ENCODE data around the gene GPM6B. TPM values are rescaled to one million over a fixed set of nuclear protein-coding genes. Genes with fewer than 3 reads are reported as not detected.

GPM6B gene
- total RNA-seq, 1 experiment from 2014 or later: 99.8 TPM

DNA sequence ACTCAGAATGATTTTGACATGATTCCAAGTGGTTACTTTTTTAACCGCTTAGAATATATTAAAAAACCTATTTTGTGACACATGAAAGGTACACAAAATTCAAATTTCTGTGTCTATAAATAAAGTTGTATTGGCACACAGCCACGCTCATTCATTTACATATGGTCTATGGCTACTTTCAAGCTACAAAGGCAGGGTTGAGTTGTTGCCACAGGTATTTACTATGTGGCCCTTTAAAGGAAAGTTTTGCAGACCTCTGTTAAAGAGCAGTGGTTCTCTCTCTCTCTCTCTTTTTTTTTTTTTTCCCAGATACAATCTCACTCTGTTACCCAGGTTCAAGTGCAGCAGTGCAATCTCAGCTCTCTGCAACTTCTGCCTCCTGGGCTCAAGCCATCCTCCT is 23.0 kb downstream of the GPM6B start (continued):
- TF ChIP-seq, protein P1, sequence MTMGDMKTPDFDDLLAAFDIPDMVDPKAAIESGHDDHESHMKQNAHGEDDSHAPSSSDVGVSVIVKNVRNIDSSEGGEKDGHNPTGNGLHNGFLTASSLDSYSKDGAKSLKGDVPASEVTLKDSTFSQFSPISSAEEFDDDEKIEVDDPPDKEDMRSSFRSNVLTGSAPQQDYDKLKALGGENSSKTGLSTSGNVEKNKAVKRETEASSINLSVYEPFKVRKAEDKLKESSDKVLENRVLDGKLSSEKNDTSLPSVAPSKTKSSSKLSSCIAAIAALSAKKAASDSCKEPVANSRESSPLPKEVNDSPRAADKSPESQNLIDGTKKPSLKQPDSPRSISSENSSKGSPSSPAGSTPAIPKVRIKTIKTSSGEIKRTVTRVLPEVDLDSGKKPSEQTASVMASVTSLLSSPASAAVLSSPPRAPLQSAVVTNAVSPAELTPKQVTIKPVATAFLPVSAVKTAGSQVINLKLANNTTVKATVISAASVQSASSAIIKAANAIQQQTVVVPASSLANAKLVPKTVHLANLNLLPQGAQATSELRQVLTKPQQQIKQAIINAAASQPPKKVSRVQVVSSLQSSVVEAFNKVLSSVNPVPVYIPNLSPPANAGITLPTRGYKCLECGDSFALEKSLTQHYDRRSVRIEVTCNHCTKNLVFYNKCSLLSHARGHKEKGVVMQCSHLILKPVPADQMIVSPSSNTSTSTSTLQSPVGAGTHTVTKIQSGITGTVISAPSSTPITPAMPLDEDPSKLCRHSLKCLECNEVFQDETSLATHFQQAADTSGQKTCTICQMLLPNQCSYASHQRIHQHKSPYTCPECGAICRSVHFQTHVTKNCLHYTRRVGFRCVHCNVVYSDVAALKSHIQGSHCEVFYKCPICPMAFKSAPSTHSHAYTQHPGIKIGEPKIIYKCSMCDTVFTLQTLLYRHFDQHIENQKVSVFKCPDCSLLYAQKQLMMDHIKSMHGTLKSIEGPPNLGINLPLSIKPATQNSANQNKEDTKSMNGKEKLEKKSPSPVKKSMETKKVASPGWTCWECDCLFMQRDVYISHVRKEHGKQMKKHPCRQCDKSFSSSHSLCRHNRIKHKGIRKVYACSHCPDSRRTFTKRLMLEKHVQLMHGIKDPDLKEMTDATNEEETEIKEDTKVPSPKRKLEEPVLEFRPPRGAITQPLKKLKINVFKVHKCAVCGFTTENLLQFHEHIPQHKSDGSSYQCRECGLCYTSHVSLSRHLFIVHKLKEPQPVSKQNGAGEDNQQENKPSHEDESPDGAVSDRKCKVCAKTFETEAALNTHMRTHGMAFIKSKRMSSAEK (CRISPR knock-in tag; IDR thresholded peaks at IDR 0.05; ENCODE audit: borderline replicate concordance): no peak
- TF ChIP-seq GABPB1 (CRISPR knock-in tag; IDR thresholded peaks at IDR 0.05) (no peak), JAZF1 (CRISPR knock-in tag; IDR thresholded peaks at IDR 0.05) (no peak), ZNF423 (CRISPR knock-in tag; IDR thresholded peaks at IDR 0.05) (no peak), ZNF138 (CRISPR knock-in tag; conservative IDR thresholded peaks at IDR 0.05) (no peak)

DNA sequence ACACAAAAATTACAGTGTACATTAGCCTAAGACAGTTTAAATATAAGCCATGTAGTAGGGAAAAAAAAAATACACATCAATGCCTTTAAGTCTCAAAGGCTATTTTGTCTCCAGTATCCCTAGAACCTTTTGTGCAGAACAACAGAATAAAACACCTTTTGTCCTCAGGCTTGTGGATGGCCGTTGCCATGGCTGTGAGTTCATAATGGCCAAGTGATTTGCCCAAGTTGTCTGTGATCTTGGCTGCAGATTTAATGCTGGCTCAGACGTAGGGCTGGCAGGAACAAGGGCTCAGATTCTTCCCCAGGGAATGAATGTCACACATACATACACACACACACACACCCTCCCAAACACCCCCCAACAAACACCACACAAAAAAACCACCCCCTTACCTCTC is 25.3 kb downstream of the GPM6B start:
- Mint-ChIP-seq H3K27me3 (ENCODE audit: low read depth) (no peaks in the 10 kb centered on the region), H3K4me1 (peaks cover 29% of the 10 kb centered on the region), H3K36me3 (no peaks in the 10 kb centered on the region), H3K4me3 (no peak overlapping the region), H3K9me3 (no peaks in the 10 kb centered on the region), H3K27ac (no peak overlapping the region)
- ChIA-PET POLR2A (no interaction called here), CTCF (no interaction called here)
- DNase-seq (ENCODE audit: low spot score) (no peak), ATAC-seq (no peak)
- no peak for TF ChIP-seq JUN (CRISPR knock-in tag; IDR thresholded peaks at IDR 0.05)

DNA sequence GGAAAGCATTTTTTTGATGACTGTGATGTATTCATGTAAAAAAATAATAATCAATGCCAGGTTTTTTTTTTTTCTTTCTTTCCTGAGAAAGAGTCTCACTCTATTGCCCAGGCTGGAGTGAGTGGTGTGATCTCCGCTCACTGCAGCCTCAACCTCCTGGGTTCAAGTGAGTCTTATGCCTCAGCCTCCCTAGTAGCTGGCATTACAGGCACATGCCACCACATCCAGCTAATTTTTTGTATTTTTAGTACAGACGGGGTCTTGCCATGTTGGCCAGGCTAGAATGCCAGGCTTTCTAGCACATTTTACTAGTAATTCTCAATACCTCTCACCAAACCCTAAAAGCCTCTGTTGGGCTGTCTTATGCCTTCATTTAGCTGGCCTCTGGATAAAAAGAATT is 25.7 kb downstream of the GPM6B start:
- H3K27ac Mint-ChIP-seq: no peak overlapping the region
- ATAC-seq: no peak

DNA sequence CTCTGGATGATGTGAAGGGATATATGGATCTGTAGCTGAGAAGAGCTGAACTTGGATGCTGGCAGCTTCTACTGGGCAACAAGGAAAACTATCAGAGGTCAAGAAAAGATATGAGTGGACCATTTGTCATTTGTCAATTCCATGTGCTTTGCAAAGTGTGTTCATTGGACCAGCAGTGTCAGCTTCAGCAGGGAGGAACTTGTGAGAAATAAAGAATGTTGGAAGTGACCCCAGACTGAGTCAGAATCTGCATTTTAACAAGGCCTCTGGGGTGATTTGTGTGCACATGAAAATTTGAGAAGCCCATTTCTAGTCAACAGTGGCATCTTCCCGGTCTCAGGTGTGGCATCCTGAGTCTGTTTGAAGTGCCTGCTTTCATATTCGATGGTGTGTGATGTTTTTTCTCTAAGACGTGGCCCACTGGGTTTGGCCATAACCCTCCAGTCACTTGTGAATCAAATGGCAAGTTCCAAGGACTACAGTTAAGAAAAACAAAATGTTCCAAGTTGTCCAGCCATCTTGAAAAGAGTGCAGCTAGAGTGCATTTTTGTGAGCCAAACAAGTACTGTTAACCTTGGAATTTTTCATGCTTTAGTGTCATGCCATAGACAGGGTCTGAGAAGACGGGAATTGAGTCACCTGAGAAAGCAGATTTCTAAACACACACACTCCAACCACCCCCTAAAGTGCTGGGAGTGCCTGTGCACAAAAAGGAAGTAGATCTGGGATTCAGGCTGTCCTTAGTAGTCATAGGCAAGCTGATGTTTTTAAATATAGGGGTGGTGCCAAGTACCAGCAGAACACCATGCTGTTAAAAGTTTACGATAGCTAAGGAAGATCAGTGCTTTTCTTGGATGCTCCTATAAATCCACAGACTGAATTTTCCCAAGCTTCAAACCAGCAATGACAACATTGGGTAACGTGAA is 26.4 kb downstream of the GPM6B start:
- H3K27ac Mint-ChIP-seq: no peak overlapping the region

More for the DNA sequence above, 25.7 kb downstream of the GPM6B start:
- no peak for TF ChIP-seq MYBL2 (CRISPR knock-in tag; IDR thresholded peaks at IDR 0.05)
- TF ChIP-seq, protein P2, sequence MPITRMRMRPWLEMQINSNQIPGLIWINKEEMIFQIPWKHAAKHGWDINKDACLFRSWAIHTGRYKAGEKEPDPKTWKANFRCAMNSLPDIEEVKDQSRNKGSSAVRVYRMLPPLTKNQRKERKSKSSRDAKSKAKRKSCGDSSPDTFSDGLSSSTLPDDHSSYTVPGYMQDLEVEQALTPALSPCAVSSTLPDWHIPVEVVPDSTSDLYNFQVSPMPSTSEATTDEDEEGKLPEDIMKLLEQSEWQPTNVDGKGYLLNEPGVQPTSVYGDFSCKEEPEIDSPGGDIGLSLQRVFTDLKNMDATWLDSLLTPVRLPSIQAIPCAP (CRISPR knock-in tag; IDR thresholded peaks at IDR 0.05): no peak
- no peak for TF ChIP-seq SP1 (CRISPR knock-in tag; conservative IDR thresholded peaks at IDR 0.05)
- TF ChIP-seq, protein P3, sequence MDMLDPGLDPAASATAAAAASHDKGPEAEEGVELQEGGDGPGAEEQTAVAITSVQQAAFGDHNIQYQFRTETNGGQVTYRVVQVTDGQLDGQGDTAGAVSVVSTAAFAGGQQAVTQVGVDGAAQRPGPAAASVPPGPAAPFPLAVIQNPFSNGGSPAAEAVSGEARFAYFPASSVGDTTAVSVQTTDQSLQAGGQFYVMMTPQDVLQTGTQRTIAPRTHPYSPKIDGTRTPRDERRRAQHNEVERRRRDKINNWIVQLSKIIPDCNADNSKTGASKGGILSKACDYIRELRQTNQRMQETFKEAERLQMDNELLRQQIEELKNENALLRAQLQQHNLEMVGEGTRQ (CRISPR knock-in tag; IDR thresholded peaks at IDR 0.05): no peak
- no peak for TF ChIP-seq NR3C1 (CRISPR knock-in tag; conservative IDR thresholded peaks at IDR 0.05; ENCODE audit: low read depth)
- TF ChIP-seq NFE2L1 (CRISPR knock-in tag; IDR thresholded peaks at IDR 0.05): no peak
- peak; percentile 62; the same call in 1 of the 2 replicates for TF ChIP-seq ZNF121 (CRISPR knock-in tag; IDR thresholded peaks at IDR 0.05)
- TF ChIP-seq, protein P4, sequence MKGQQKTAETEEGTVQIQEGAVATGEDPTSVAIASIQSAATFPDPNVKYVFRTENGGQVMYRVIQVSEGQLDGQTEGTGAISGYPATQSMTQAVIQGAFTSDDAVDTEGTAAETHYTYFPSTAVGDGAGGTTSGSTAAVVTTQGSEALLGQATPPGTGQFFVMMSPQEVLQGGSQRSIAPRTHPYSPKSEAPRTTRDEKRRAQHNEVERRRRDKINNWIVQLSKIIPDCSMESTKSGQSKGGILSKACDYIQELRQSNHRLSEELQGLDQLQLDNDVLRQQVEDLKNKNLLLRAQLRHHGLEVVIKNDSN (CRISPR knock-in tag; IDR thresholded peaks at IDR 0.05): no peak
- Mint-ChIP-seq H3K9me3 (no peaks in the 10 kb centered on the region), H3K4me3 (no peak overlapping the region), H3K4me1 (peaks cover 31% of the 10 kb centered on the region), H3K36me3 (no peaks in the 10 kb centered on the region), H3K27me3 (ENCODE audit: low read depth) (no peaks in the 10 kb centered on the region)
- POLR2A ChIA-PET: no interaction called here
- CTCF ChIA-PET: no interaction called here
- DNase-seq (ENCODE audit: low spot score): no peak

More for the DNA sequence above, 26.4 kb downstream of the GPM6B start:
- Mint-ChIP-seq H3K9me3 (no peaks in the 10 kb centered on the region), H3K4me1 (peaks cover 31% of the 10 kb centered on the region), H3K36me3 (no peaks in the 10 kb centered on the region), H3K27me3 (ENCODE audit: low read depth) (no peaks in the 10 kb centered on the region), H3K4me3 (no peak overlapping the region)
- no peak for TF ChIP-seq FOXK1 (CRISPR knock-in tag; IDR thresholded peaks at IDR 0.05)
- no peak for TF ChIP-seq ATF1 (CRISPR knock-in tag; IDR thresholded peaks at IDR 0.05)
- TF ChIP-seq ZNF423 (CRISPR knock-in tag; IDR thresholded peaks at IDR 0.05): no peak
- no peak for TF ChIP-seq TCF7 (CRISPR knock-in tag; IDR thresholded peaks at IDR 0.05; ENCODE audit: low read depth)
- no peak for TF ChIP-seq ZNF317 (CRISPR knock-in tag; IDR thresholded peaks at IDR 0.05; ENCODE audit: borderline replicate concordance, low read depth)
- TF ChIP-seq, protein P5, sequence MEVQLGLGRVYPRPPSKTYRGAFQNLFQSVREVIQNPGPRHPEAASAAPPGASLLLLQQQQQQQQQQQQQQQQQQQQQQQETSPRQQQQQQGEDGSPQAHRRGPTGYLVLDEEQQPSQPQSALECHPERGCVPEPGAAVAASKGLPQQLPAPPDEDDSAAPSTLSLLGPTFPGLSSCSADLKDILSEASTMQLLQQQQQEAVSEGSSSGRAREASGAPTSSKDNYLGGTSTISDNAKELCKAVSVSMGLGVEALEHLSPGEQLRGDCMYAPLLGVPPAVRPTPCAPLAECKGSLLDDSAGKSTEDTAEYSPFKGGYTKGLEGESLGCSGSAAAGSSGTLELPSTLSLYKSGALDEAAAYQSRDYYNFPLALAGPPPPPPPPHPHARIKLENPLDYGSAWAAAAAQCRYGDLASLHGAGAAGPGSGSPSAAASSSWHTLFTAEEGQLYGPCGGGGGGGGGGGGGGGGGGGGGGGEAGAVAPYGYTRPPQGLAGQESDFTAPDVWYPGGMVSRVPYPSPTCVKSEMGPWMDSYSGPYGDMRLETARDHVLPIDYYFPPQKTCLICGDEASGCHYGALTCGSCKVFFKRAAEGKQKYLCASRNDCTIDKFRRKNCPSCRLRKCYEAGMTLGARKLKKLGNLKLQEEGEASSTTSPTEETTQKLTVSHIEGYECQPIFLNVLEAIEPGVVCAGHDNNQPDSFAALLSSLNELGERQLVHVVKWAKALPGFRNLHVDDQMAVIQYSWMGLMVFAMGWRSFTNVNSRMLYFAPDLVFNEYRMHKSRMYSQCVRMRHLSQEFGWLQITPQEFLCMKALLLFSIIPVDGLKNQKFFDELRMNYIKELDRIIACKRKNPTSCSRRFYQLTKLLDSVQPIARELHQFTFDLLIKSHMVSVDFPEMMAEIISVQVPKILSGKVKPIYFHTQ (CRISPR knock-in tag; IDR thresholded peaks at IDR 0.05): no peak
- TF ChIP-seq CBFB (CRISPR knock-in tag; IDR thresholded peaks at IDR 0.05; ENCODE audit: low read depth): no peak
- DNase-seq (ENCODE audit: low spot score) (no peak), ATAC-seq (no peak)
- ChIA-PET POLR2A (no interaction called here), CTCF (no interaction called here)

Data from WTC11 (cell line).